Duodenal mucosa (tissue), 2 donors: ENCODE results near the gene NOB1.
"Not testable (repeated sequence)": the region's sequence is repeated elsewhere in the genome, so short reads cannot be mapped to it uniquely, and the experiment has no call there.

ENCODE experiments used
- H3K27ac ChIP-seq: one replicate; pipeline ENCODE4 v1.7.0; 2013; ENCODE audit warnings: low read depth, low read length
- H3K27me3 ChIP-seq, 2 donors: one replicate each; pipeline ENCODE4 v1.7.0; 2013; ENCODE audit warnings: low read length in 2 of 2, control low read depth in 1 of 2; ENCODE audit not compliant: insufficient read depth in 2 of 2, control insufficient read depth in 1 of 2
- H3K36me3 ChIP-seq, 2 donors: one replicate each; pipeline ENCODE4 v1.7.0; 2013; ENCODE audit warnings: low read length in 2 of 2, control low read depth in 1 of 2; ENCODE audit not compliant: insufficient read depth in 2 of 2, control insufficient read depth in 1 of 2
- H3K4me1 ChIP-seq, 2 donors: one replicate each; pipeline ENCODE4 v1.7.0; 2013; ENCODE audit warnings: low read length in 2 of 2, control low read depth in 1 of 2; ENCODE audit not compliant: insufficient read depth in 2 of 2, control insufficient read depth in 1 of 2
- H3K4me3 ChIP-seq, 2 donors: one replicate each; pipeline ENCODE4 v1.7.0; 2013; ENCODE audit warnings: low read length in 2 of 2, low read depth in 1 of 2
- H3K9ac ChIP-seq, 2 donors: one replicate each; pipeline ENCODE4 v1.7.0; 2013; ENCODE audit warnings: low read length in 2 of 2, low read depth in 1 of 2
- H3K9me3 ChIP-seq, 2 donors: one replicate each; pipeline ENCODE4 v1.7.0; 2013; ENCODE audit warnings: low read length in 2 of 2, control low read depth in 1 of 2; ENCODE audit not compliant: control insufficient read depth in 1 of 2

Gene NOB1

GRCh38 chr16:69754469-69755310 is at the start of gene NOB1:
Gene NOB1 (minus strand): TSS chr16:69754926. CDS start chr16:69754910, 16 bp downstream.
- Histone ChIP-seq H3K4me3 (peak within 1 kb of the TSS; percentile 86 to 100), H3K36me3 (peaks cover 0 to 22% of the 10 kb centered on the region in 2 donors), H3K4me1 (peaks cover 3 to 8% of the 10 kb centered on the region in 2 donors), H3K27me3 (no peaks in the 10 kb centered on the region), H3K9ac (peak within 1 kb of the TSS; percentile 72 to 95), H3K27ac (peak within 1 kb of the TSS; percentile 42), H3K9me3 (no peaks in the 10 kb centered on the region)

DNA sequence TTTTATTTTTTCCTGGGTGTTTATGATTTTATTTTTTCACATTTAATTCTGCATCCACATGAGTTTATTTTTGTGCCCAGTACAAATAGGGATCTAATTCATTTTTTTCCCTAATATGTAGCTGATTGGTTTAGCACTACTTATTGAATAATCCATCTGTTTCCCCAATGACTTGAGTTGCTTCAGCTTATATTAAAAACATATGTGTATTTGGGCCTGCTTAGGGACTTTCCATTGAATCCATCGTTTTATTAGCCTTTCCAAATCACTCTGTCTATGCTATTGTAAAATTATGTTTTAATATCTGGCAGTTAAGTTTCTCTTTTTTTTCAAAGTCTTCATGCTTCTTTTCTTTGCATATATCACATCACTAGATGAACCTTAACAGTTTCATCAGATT is 49.6 kb upstream of the NOB1 start:
- Histone ChIP-seq H3K9ac (no peak overlapping the region), H3K27ac (no peak overlapping the region), H3K4me1 (no peaks in the 10 kb centered on the region), H3K9me3 (no peaks in the 10 kb centered on the region), H3K36me3 (peaks cover 6 to 43% of the 10 kb centered on the region in 2 donors), H3K27me3 (no peaks in the 10 kb centered on the region), H3K4me3 (no peak overlapping the region)

- Histone ChIP-seq H3K27ac (no peak overlapping the region), H3K4me1 (no peaks in the 10 kb centered on the region), H3K4me3 (no peak overlapping the region), H3K9ac (no peak overlapping the region), H3K27me3 (no peaks in the 10 kb centered on the region), H3K9me3 (no peaks in the 10 kb centered on the region), H3K36me3 (peaks cover 18 to 43% of the 10 kb centered on the region in 2 donors)
Measured at GRCh38 chr16:69799611-69800031, 44.9 kb upstream of the NOB1 start.

- no peak overlapping the region for H3K9ac ChIP-seq
- no peaks in the 10 kb centered on the region for H3K27me3 ChIP-seq
- H3K4me3 ChIP-seq: no peak overlapping the region
- H3K36me3 ChIP-seq: peaks cover 18 to 34% of the 10 kb centered on the region in 2 donors
- no peaks in the 10 kb centered on the region for H3K4me1 ChIP-seq
- H3K27ac ChIP-seq: no peak overlapping the region
- H3K9me3 ChIP-seq: no peaks in the 10 kb centered on the region
Measured at GRCh38 chr16:69798466-69798865, 43.7 kb upstream of the NOB1 start.

- Histone ChIP-seq H3K4me3 (no peak overlapping the region), H3K9ac (peak overlapping the region in 1 of 2 donors; percentile 6), H3K4me1 (no peaks in the 10 kb centered on the region), H3K27ac (no peak overlapping the region), H3K36me3 (peaks cover 18 to 27% of the 10 kb centered on the region in 2 donors), H3K9me3 (no peaks in the 10 kb centered on the region), H3K27me3 (no peaks in the 10 kb centered on the region)
Measured at GRCh38 chr16:69796285-69797118, 41.8 kb upstream of the NOB1 start.

DNA sequence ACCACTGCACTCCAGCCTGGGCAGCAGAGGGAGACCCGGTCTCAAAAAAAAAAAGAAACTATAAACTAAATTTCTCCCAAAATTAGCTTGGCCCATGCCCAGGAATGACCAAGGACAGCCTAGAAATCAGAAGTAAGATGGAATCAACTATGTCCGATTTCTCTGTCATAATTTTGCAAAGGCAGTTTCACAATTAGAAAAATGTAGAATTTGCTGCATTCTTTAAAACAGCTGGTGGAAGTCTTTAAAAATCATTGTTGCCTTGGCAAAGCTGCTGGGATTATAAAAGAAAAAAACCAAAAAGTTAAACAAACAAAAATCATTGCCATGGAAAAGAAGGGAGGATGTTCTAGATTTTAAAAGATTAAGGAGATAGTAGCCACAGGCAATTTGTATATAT is 39.8 kb upstream of the NOB1 start:
- H3K4me3 ChIP-seq: no peak overlapping the region
- H3K36me3 ChIP-seq: peaks cover 14 to 21% of the 10 kb centered on the region in 2 donors
- H3K27me3 ChIP-seq: no peaks in the 10 kb centered on the region
- H3K4me1 ChIP-seq: no peaks in the 10 kb centered on the region
- no peaks in the 10 kb centered on the region for H3K9me3 ChIP-seq
- no peak overlapping the region for H3K27ac ChIP-seq
- H3K9ac ChIP-seq: no peak overlapping the region

GRCh38 chr16:69793526-69793925 is 38.8 kb upstream of the NOB1 start:
- Histone ChIP-seq H3K9me3 (no peaks in the 10 kb centered on the region), H3K27me3 (no peaks in the 10 kb centered on the region), H3K36me3 (peaks cover 5 to 18% of the 10 kb centered on the region in 2 donors), H3K4me1 (no peaks in the 10 kb centered on the region), H3K27ac (no peak overlapping the region), H3K9ac (no peak overlapping the region), H3K4me3 (no peak overlapping the region)

- H3K27ac ChIP-seq, H3K4me3 ChIP-seq, H3K4me1 ChIP-seq, H3K9me3 ChIP-seq, H3K9ac ChIP-seq, H3K27me3 ChIP-seq: not testable (repeated sequence)
- peaks cover 3 to 30% of the 10 kb centered on the region in 2 donors for H3K36me3 ChIP-seq
Measured at GRCh38 chr16:69791391-69791847, 36.7 kb upstream of the NOB1 start.

DNA sequence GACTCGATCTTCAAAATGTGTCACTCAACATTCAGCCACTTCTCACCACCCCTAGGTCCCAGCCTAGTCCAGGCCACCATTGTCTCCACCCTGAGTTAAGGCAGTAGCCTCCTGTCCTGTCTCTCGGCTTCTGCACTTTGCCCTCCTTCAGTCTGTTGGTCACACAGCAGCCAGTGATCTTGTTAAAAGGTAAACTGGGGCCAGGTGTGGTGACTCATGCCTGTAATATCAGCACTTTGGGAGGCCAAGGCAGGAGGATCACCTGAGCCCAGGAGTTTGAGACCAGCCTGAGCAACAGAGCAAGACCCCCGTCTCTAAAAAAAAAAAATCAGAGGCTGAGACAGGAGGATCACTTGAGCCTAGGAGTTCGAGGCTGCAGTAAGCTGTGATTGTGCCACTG is 33.2 kb upstream of the NOB1 start:
- Histone ChIP-seq H3K4me3 (no peak overlapping the region), H3K9me3 (no peaks in the 10 kb centered on the region), H3K27ac (no peak overlapping the region), H3K9ac (no peak overlapping the region), H3K36me3 (peaks cover 3 to 45% of the 10 kb centered on the region in 2 donors), H3K27me3 (no peaks in the 10 kb centered on the region), H3K4me1 (no peaks in the 10 kb centered on the region)

DNA sequence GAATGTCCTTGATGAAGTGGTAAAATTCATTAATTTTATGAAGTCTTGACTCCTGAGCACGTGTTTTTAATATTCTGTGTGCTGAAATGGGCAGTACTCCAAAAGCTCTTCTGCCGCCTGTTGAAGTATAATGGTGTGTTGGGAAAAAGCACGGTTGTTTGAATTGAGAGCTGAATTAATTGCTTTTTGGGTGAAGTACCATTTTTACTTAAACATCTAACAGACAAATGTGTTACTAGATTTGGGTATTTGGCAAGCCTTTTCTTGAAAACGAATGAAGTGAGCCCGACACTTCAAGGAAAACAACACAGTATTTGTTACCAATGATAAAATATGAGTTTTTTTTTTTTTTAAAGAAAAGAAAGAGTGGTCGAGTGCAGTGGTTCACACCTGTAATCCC is 29.9 kb upstream of the NOB1 start:
- Histone ChIP-seq H3K36me3 (peaks cover 3 to 48% of the 10 kb centered on the region in 2 donors), H3K9me3 (no peaks in the 10 kb centered on the region), H3K27me3 (no peaks in the 10 kb centered on the region), H3K4me1 (no peaks in the 10 kb centered on the region), H3K4me3 (no peak overlapping the region), H3K9ac (no peak overlapping the region), H3K27ac (no peak overlapping the region)
